ENCODE data around the gene RETREG2. TPM values are rescaled to one million over a fixed set of nuclear protein-coding genes. Genes with fewer than 3 reads are reported as not detected.
A peak's percentile ranks its signal among the peaks of the same experiment; 100 is the strongest.

RETREG2 gene
- total RNA-seq, 1 experiment from 2014 or later = 69.7 TPM

GRCh38 chr2:219175928-219176817 lies 1.9 kb upstream of the RETREG2 start:
- H3K27me3 Mint-ChIP-seq (ENCODE audit: unreplicated experiment) = no peaks in the 10 kb centered on the region
- peaks cover 51% of the 10 kb centered on the region for H3K36me3 Mint-ChIP-seq (ENCODE audit: insufficient read depth, unreplicated experiment)
- CTCF ChIA-PET = interaction anchor here (0.6 to 1.7 kb wide), 9 partner anchors 22 to 353 kb away, joined by 3 to 9 read pairs (median 5); partner anchors contain the start of genes ANKZF1, ATG9A and ZFAND2B
- TSS peak; percentile 44 for BruUV-seq (replicated peaks)
- H3K9me3 Mint-ChIP-seq (ENCODE audit: low read depth, unreplicated experiment) = no peaks in the 10 kb centered on the region
- TF ChIP-seq CTCF (IDR thresholded peaks at IDR 0.05; ENCODE audit: unreplicated experiment) = no peak
- peak overlapping the region; percentile 47 for H3K27ac Mint-ChIP-seq (ENCODE audit: unreplicated experiment)
- DNase-seq = peak; percentile 60
- peaks cover 30% of the 10 kb centered on the region for H3K4me1 Mint-ChIP-seq (ENCODE audit: low read depth, unreplicated experiment)
- intact Hi-C loops (cut with micrococcal nuclease; ENCODE audit: unreplicated experiment) = loop anchor here (5.0 kb wide), 1 partner anchor 121 kb away; no protein-coding TSS in a partner anchor
- peak overlapping the region; percentile 98 for H3K4me3 Mint-ChIP-seq (ENCODE audit: low read depth, unreplicated experiment)

- Mint-ChIP-seq H3K9me3 (ENCODE audit: low read depth, unreplicated experiment) (no peaks in the 10 kb centered on the region), H3K4me1 (ENCODE audit: low read depth, unreplicated experiment) (peaks cover 30% of the 10 kb centered on the region), H3K27ac (ENCODE audit: unreplicated experiment) (peak within 1 kb of the TSS; percentile 97), H3K27me3 (ENCODE audit: unreplicated experiment) (no peaks in the 10 kb centered on the region), H3K36me3 (ENCODE audit: insufficient read depth, unreplicated experiment) (peaks cover 53% of the 10 kb centered on the region), H3K4me3 (ENCODE audit: low read depth, unreplicated experiment) (peak within 1 kb of the TSS; percentile 98)
- DNase-seq = peak; percentile 94
- CTCF ChIA-PET = interaction anchor here (0.6 to 1.7 kb wide), 7 partner anchors 29 to 353 kb away, joined by 3 to 9 read pairs (median 6); partner anchors contain the start of genes ANKZF1, ATG9A and ZFAND2B
- BruUV-seq (replicated peaks) = TSS peak; percentile 74
- intact Hi-C loops (cut with micrococcal nuclease; ENCODE audit: unreplicated experiment) = loop anchor here (5.0 kb wide), 1 partner anchor 120 kb away; no protein-coding TSS in a partner anchor
- TF ChIP-seq CTCF (IDR thresholded peaks at IDR 0.05; ENCODE audit: unreplicated experiment) = no peak
These were observed 1.1 kb upstream of the RETREG2 start, which contains the start of gene CNPPD1 for GRCh38 chr2:219176818-219177551. CNPPD1 (minus strand) TSS chr2:219176925; CDS start chr2:219176828, 97 bp downstream.

GRCh38 chr2:219178377-219179175 lies 501 bp downstream of the RETREG2 start:
- intact Hi-C loops (cut with micrococcal nuclease; ENCODE audit: unreplicated experiment) = loop anchor here (5.0 kb wide), 1 partner anchor 119 kb away; no protein-coding TSS in a partner anchor
- Mint-ChIP-seq H3K9me3 (ENCODE audit: low read depth, unreplicated experiment) (no peaks in the 10 kb centered on the region), H3K36me3 (ENCODE audit: insufficient read depth, unreplicated experiment) (peaks cover 61% of the 10 kb centered on the region), H3K27ac (ENCODE audit: unreplicated experiment) (peak overlapping the region; percentile 97), H3K4me1 (ENCODE audit: low read depth, unreplicated experiment) (peaks cover 30% of the 10 kb centered on the region), H3K27me3 (ENCODE audit: unreplicated experiment) (no peaks in the 10 kb centered on the region), H3K4me3 (ENCODE audit: low read depth, unreplicated experiment) (peak overlapping the region; percentile 98)
- DNase-seq = peak; percentile 43
- no TSS peak for BruUV-seq (replicated peaks)
- no peak for TF ChIP-seq CTCF (IDR thresholded peaks at IDR 0.05; ENCODE audit: unreplicated experiment)
- CTCF ChIA-PET = no interaction called here

Data from Calu3 (cell line).